GM12878 (cell line): Measurements from ENCODE around the gene NFATC2. TPM values are rescaled to one million over a fixed set of nuclear protein-coding genes. Genes with fewer than 3 reads are reported as not detected.

Experiments
- ATAC-seq: fragments of 200-7000 bp; cut with Tn5 transposase; 3 replicates; pipeline ENCODE4 v1.9.1; 2020; ENCODE audit warnings: mild to moderate bottlenecking, moderate library complexity
- BruUV-seq: library from RNA; stranded (reverse); fragments of 400-500 nt; replicated peaks from 2 replicates; lab custom pipeline; 2021; lab: Mats Ljungman, UMichigan
- CTCF ChIA-PET: fragments of 300-600 bp; sonication (Branson Sonifier 250); formaldehyde crosslinking; extraction: SDS; loops from one replicate; lab custom pipeline; 2021; ENCODE audit warnings: inconsistent platforms; lab: Yijun Ruan, JAX
- POLR2A ChIA-PET: fragments of 350-600 bp; formaldehyde crosslinking; extraction: SDS; loops from one replicate; lab custom pipeline; 2021; ENCODE audit warnings: inconsistent platforms; lab: Charles Lee
- RAD21 ChIA-PET: fragments of 300-600 bp; sonication (Branson Sonifier 250); formaldehyde crosslinking; loops from one replicate; lab custom pipeline; 2023; ENCODE audit warnings: antibody characterized with exemption; ENCODE audit not compliant: unreplicated experiment; lab: Charles Lee
- SMC1A ChIA-PET: fragments of 300-600 bp; sonication (Branson Sonifier 250); formaldehyde crosslinking; loops from one replicate; lab custom pipeline; 2023; ENCODE audit not compliant: unreplicated experiment, uncharacterized antibody; lab: Charles Lee
- DNase-seq: peaks from one replicate; pipeline ENCODE4 v3.0.0-alpha.2; 2011; ENCODE audit warnings: low read depth, low spot score
- FAIRE-seq: peaks from 3 replicates; lab custom pipeline; 2011; peaks lifted over from hg19 to GRCh38; lab: Jason Lieb, UNC
- H2AFZ ChIP-seq: 2 replicates; pipeline ENCODE4 v1.6.0; 2011; ENCODE audit warnings: low read depth, low read length, control low read depth; ENCODE audit not compliant: control insufficient read depth
- H3K27ac ChIP-seq: 2 replicates; pipeline ENCODE4 v1.5.1; 2011; ENCODE audit warnings: control low read depth; ENCODE audit not compliant: control insufficient read depth, insufficient read depth
- H3K27me3 ChIP-seq, 2 experiments: replicated peaks in 1 of 2; 2 replicates each; pipeline versions ENCODE4 v1.6.0 to v1.6.1; 2011; ENCODE audit warnings: low read length in 1 of 2; ENCODE audit not compliant: control insufficient read depth in 2 of 2, insufficient read depth in 2 of 2
- H3K36me3 ChIP-seq, 2 experiments: 2 replicates each; pipeline ENCODE4 v1.5.1; 2011; ENCODE audit warnings: low read length in 1 of 2; ENCODE audit not compliant: control insufficient read depth in 2 of 2, insufficient read depth in 2 of 2
- H3K4me1 ChIP-seq: 2 replicates; pipeline ENCODE4 v1.6.1; 2011; ENCODE audit warnings: mild to moderate bottlenecking, low read length, moderate library complexity, mixed read lengths; ENCODE audit not compliant: control insufficient read depth, insufficient read depth
- H3K4me2 ChIP-seq: 2 replicates; pipeline ENCODE4 v1.6.0; 2011; ENCODE audit warnings: control low read depth; ENCODE audit not compliant: control insufficient read depth, insufficient read depth
- H3K4me3 ChIP-seq: fragments of 200-600 bp; sonication (generic); 2 replicates; pipeline ENCODE4 v1.5.1; 2016
- H3K79me2 ChIP-seq: 2 replicates; pipeline ENCODE4 v1.6.0; 2011; ENCODE audit warnings: low read length; ENCODE audit not compliant: control insufficient read depth, insufficient read depth
- H3K9ac ChIP-seq: 2 replicates; pipeline ENCODE4 v1.8.0; 2011; ENCODE audit warnings: low read length, control low read depth, mixed read lengths; ENCODE audit not compliant: control insufficient read depth, insufficient read depth
- H3K9me3 ChIP-seq: replicated peaks from 3 replicates; pipeline ENCODE4 v1.5.1; 2011; ENCODE audit warnings: mild to moderate bottlenecking, low read length; ENCODE audit not compliant: control insufficient read depth, insufficient read depth
- H4K20me1 ChIP-seq: 2 replicates; pipeline ENCODE4 v1.6.0; 2011; ENCODE audit not compliant: control insufficient read depth, insufficient read depth
- CEBPB ChIP-seq, 2 experiments: fragments of 150-350 bp in 1 of 2; IDR thresholded peaks; 2 replicates each; pipeline ENCODE4 v1.6.1; 2012 to 2014; ENCODE audit warnings: low read depth in 2 of 2, low read length in 2 of 2, borderline replicate concordance in 1 of 2, inconsistent platforms in 1 of 2
- KDM1A ChIP-seq: fragments of 200-600 bp; sonication (generic); IDR thresholded peaks from 2 replicates; pipeline ENCODE4 v1.6.1; 2016; ENCODE audit warnings: borderline replicate concordance
- NR2F1 ChIP-seq: fragments of 450-650 bp; conservative IDR thresholded peaks from 2 replicates; pipeline ENCODE4 v1.6.1; 2017; ENCODE audit warnings: mild to moderate bottlenecking
- POLR2A ChIP-seq: IDR thresholded peaks from 2 replicates; pipeline ENCODE4 v1.6.1; 2011; ENCODE audit warnings: low read depth, mild to moderate bottlenecking, low read length
- RB1 ChIP-seq: fragments of 450-650 bp; formaldehyde crosslinking; IDR thresholded peaks from 2 replicates; pipeline ENCODE4 v1.6.1; 2017; ENCODE audit warnings: mild to moderate bottlenecking, borderline replicate concordance
- SMC3 ChIP-seq: IDR thresholded peaks from 2 replicates; pipeline ENCODE4 v1.6.1; 2011; ENCODE audit warnings: low read length, improper control_type of control experiment, borderline replicate concordance
- SREBF1 ChIP-seq: IDR thresholded peaks from 2 replicates; pipeline ENCODE4 v1.6.1; 2012; ENCODE audit warnings: mild to moderate bottlenecking, low read length
- ZNF274 ChIP-seq: IDR thresholded peaks from one replicate; pipeline ENCODE4 v1.8.0; 2011; ENCODE audit not compliant: insufficient read length, insufficient read depth
- WGBS: methylation state at CpG from one replicate; pipeline ENCODE4 v1.1.6; 2016; ENCODE audit warnings: low lambda C conversion rate; ENCODE audit not compliant: insufficient replicate concordance, insufficient coverage; ENCODE audit errors: missing lambda C conversion rate; 5-methylcytosine and 5-hydroxymethylcytosine counted together
- in situ Hi-C: fragments of 300-500 bp; cut with MboI; formaldehyde crosslinking; loops from 9 replicates; pipeline ENCODE4 v1.14.3; 2018; ENCODE audit warnings: mixed read lengths
- intact Hi-C: fragments of 100-400 bp; cut with micrococcal nuclease; formaldehyde crosslinking; loops from one replicate; pipeline ENCODE4 v1.14.2; 2022; ENCODE audit not compliant: unreplicated experiment
- polyA plus RNA-seq, 11 experiments: library from polyadenylated mRNA; depleted of rRNA in 4 of 11; unstranded in 6 of 11; stranded (reverse) in 5 of 11; fragments of >200 nt; fragmentation: Nextera tagmentation in 4 of 11; fragmentation: Illumina TruSeq in 1 of 11; extraction: Ambion mirVana in 4 of 11; extraction: Trizol in 1 of 11; gene quantifications; 1 replicate in 1 of 11; 2 replicates in 10 of 11; pipeline versions ENCODE4 v1.2.1 to v1.2.3, GENCODE V29; 2011 to 2016; ENCODE audit warnings: inconsistent platforms in 2 of 11, missing spikeins in 2 of 11, low read depth in 1 of 11
- total RNA-seq, 4 experiments: library from RNA; depleted of rRNA in 3 of 4; stranded (reverse); fragments of >200 nt in 3 of 4; fragmentation: Illumina TruSeq in 1 of 4; extraction: Trizol in 1 of 4; gene quantifications; 2 replicates each; pipeline versions ENCODE4 v1.2.1 to v1.2.3, GENCODE V29; 2013 to 2021
- TF ChIP-seq, protein P1 (sequence below): IDR thresholded peaks from 2 replicates; pipeline ENCODE4 v1.6.1; 2011; ENCODE audit warnings: low read depth, mild to moderate bottlenecking, low read length, moderate library complexity, borderline replicate concordance; ENCODE audit errors: extremely low read depth
- TF ChIP-seq, protein P2 (sequence below): IDR thresholded peaks from 2 replicates; pipeline ENCODE4 v1.6.1; 2012; ENCODE audit warnings: low read depth, low read length, improper control_type of control experiment
- TF ChIP-seq, protein P3 (sequence below): IDR thresholded peaks from 2 replicates; pipeline ENCODE4 v1.6.1; 2012; ENCODE audit warnings: mild to moderate bottlenecking, low read depth, low read length
- TF ChIP-seq, protein P4 (sequence below): fragments of 450-650 bp; conservative IDR thresholded peaks from 2 replicates; pipeline ENCODE4 v1.6.1; 2017; ENCODE audit warnings: mild to moderate bottlenecking, moderate library complexity

The NFATC2 gene
- total and polyA plus RNA-seq, 10 of the 15 experiments (the other 5 are each of a cell fraction or from before 2014, with no cell fraction given) = 3.3 to 20.0 (median 7.3) TPM

DNA sequence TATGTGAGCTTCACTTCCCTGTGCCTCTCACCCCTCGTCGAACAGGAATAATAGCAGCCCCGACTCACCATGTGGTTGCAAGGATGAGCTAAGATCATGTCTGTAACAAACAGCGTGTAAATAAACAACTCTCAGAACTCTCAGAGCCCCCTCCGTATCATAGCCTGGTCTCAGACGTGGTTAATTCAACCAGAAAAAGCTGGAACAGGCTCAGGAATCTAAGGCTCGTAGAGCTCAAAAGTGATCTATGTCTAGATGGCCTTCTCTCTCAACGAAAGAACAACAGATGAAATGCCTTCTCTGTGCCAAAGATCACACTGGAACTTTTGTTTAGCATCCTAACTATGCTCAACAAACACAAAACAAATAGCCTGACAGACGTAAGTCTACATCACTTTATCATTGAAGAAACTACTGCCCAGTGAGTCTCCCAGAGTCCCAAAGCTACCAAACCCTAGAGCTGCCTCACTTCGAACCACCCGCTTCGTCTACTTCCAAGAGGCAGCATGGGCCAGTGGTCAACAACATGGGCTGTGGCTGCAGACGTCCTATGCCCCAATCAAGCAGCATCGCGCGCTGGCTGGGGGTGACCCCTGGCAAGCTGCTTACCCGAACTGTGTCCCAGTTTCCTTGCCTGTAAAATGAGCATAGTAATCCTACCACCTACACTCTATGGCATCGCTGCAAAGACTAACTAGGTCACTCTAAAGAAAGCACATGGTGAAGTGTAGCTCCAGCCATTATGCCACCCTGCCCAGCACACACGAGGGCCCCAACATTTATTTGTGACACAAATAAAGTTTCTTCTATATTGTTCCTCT is 35.1 kb downstream of the NFATC2 start (continued):
- TF ChIP-seq, protein P1, sequence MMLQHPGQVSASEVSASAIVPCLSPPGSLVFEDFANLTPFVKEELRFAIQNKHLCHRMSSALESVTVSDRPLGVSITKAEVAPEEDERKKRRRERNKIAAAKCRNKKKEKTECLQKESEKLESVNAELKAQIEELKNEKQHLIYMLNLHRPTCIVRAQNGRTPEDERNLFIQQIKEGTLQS = no peak
- TF ChIP-seq POLR2A (no peak), CEBPB (IDR thresholded peaks at IDR 0.05; ENCODE audit: borderline replicate concordance in 1 of 2, low read depth in 2 of 2, low read length in 2 of 2) (no peak)
- TF ChIP-seq, protein P2, sequence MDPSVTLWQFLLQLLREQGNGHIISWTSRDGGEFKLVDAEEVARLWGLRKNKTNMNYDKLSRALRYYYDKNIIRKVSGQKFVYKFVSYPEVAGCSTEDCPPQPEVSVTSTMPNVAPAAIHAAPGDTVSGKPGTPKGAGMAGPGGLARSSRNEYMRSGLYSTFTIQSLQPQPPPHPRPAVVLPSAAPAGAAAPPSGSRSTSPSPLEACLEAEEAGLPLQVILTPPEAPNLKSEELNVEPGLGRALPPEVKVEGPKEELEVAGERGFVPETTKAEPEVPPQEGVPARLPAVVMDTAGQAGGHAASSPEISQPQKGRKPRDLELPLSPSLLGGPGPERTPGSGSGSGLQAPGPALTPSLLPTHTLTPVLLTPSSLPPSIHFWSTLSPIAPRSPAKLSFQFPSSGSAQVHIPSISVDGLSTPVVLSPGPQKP = no peak

DNA sequence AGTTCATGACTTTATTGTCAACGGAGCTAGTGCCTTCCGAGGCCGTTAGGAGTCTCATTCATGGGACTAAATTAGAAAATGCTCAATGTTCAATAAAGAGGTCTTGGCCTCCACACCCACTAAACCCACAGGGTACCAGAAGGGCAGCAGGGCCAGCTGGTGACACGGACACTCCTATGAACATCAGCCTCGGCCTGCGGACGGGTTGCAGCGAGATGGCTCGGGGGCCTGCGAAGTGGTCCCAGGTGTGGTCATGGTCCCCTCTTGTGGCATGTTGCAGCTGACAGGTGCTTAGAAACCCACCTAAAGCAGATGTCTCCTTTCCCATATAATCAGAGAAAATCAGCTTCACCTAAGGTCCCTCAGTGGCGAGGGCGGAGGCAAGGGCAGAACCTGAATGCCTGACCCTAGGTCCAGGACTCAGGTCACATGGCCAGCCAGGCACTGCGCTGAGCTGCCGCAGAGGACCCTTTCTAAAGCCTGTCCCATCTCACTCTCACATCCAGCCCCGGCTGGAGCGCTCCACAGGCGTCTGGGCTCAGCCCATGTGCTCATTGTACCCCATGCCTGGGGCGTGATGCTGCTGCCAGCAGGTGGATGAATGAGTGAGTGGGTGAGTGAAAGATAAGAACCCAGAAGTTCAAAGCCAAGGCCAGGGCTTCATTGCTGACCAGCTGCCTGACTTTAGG is 35.8 kb downstream of the NFATC2 start:
- ChIA-PET RAD21 (interaction anchor here (1.2 kb wide), 2 partner anchors 9 kb away, joined by 4 read pairs; no protein-coding TSS in a partner anchor), SMC1A (interaction anchor here (0.6 to 1.4 kb wide), 2 partner anchors 13 to 20 kb away, joined by 3 read pairs; no protein-coding TSS in a partner anchor), CTCF (interaction anchor here (1.3 kb wide), 1 partner anchor 36 kb away, joined by 3 read pairs; the partner anchor contains the start of gene NFATC2), POLR2A (no interaction called here)
- peaks cover 0 to 7% of the 10 kb centered on the region in 2 experiments; a peak in 3 of 4 replicates for H3K36me3 ChIP-seq
- H3K27ac ChIP-seq = no peak overlapping the region
- FAIRE-seq (no peak), ATAC-seq (no peak), DNase-seq (no peak)
- in situ Hi-C loops (no loop called here), intact Hi-C loops (no loop called here)
- WGBS = 77% methylated on average over 15 of the region's 18 CpGs
- BruUV-seq = no TSS peak
- TF ChIP-seq SMC3 (no peak), SREBF1 (no peak), RB1 (no peak), NR2F1 (no peak), KDM1A (no peak), ZNF274 (no peak)
- TF ChIP-seq, protein P3, sequence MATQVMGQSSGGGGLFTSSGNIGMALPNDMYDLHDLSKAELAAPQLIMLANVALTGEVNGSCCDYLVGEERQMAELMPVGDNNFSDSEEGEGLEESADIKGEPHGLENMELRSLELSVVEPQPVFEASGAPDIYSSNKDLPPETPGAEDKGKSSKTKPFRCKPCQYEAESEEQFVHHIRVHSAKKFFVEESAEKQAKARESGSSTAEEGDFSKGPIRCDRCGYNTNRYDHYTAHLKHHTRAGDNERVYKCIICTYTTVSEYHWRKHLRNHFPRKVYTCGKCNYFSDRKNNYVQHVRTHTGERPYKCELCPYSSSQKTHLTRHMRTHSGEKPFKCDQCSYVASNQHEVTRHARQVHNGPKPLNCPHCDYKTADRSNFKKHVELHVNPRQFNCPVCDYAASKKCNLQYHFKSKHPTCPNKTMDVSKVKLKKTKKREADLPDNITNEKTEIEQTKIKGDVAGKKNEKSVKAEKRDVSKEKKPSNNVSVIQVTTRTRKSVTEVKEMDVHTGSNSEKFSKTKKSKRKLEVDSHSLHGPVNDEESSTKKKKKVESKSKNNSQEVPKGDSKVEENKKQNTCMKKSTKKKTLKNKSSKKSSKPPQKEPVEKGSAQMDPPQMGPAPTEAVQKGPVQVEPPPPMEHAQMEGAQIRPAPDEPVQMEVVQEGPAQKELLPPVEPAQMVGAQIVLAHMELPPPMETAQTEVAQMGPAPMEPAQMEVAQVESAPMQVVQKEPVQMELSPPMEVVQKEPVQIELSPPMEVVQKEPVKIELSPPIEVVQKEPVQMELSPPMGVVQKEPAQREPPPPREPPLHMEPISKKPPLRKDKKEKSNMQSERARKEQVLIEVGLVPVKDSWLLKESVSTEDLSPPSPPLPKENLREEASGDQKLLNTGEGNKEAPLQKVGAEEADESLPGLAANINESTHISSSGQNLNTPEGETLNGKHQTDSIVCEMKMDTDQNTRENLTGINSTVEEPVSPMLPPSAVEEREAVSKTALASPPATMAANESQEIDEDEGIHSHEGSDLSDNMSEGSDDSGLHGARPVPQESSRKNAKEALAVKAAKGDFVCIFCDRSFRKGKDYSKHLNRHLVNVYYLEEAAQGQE = no peak
- TF ChIP-seq, protein P4, sequence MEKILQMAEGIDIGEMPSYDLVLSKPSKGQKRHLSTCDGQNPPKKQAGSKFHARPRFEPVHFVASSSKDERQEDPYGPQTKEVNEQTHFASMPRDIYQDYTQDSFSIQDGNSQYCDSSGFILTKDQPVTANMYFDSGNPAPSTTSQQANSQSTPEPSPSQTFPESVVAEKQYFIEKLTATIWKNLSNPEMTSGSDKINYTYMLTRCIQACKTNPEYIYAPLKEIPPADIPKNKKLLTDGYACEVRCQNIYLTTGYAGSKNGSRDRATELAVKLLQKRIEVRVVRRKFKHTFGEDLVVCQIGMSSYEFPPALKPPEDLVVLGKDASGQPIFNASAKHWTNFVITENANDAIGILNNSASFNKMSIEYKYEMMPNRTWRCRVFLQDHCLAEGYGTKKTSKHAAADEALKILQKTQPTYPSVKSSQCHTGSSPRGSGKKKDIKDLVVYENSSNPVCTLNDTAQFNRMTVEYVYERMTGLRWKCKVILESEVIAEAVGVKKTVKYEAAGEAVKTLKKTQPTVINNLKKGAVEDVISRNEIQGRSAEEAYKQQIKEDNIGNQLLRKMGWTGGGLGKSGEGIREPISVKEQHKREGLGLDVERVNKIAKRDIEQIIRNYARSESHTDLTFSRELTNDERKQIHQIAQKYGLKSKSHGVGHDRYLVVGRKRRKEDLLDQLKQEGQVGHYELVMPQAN = no peak
- H3K4me1 ChIP-seq = no peaks in the 10 kb centered on the region
- no peak overlapping the region for H3K9ac ChIP-seq
- H3K27me3 ChIP-seq = no peaks in the 10 kb centered on the region
- no peaks in the 10 kb centered on the region for H3K79me2 ChIP-seq
- H3K9me3 ChIP-seq = no peaks in the 10 kb centered on the region; the same call in 2 of the 3 replicates
- no peak overlapping the region for H2AFZ ChIP-seq
- H3K4me2 ChIP-seq = no peak overlapping the region
- H3K4me3 ChIP-seq = no peak overlapping the region
- H4K20me1 ChIP-seq = no peaks in the 10 kb centered on the region
